GM23248 (cell line): ENCODE results near the gene P2RY8. TPM values are rescaled to one million over a fixed set of nuclear protein-coding genes. Genes with fewer than 3 reads are reported as not detected.

Source experiments
- DNase-seq: peaks from one replicate; pipeline ENCODE4 v3.0.0-alpha.2; 2015
- H2AFZ ChIP-seq: fragments of 200-600 bp; sonication (generic); 2 replicates; pipeline ENCODE4 v1.6.1; 2016; ENCODE audit warnings: antibody characterized with exemption
- H3F3A ChIP-seq: fragments of 200-600 bp; sonication (generic); 2 replicates; pipeline ENCODE4 v1.6.1; 2016; ENCODE audit warnings: mild to moderate bottlenecking, antibody characterized with exemption, mixed run types; ENCODE audit not compliant: insufficient read depth
- H3K27ac ChIP-seq: fragments of 200-600 bp; sonication (generic); 2 replicates; pipeline ENCODE4 v1.5.1; 2016; ENCODE audit warnings: mild to moderate bottlenecking
- H3K27me3 ChIP-seq: fragments of 200-600 bp; sonication (generic); replicated peaks from 2 replicates; pipeline ENCODE4 v1.6.1; 2016; ENCODE audit warnings: mild to moderate bottlenecking; ENCODE audit not compliant: insufficient read depth
- H3K36me3 ChIP-seq: fragments of 200-600 bp; sonication (generic); 2 replicates; pipeline ENCODE4 v1.6.1; 2016; ENCODE audit warnings: low read depth, mild to moderate bottlenecking
- H3K4me1 ChIP-seq: fragments of 200-600 bp; sonication (generic); 2 replicates; pipeline ENCODE4 v1.6.1; 2016; ENCODE audit warnings: mild to moderate bottlenecking; ENCODE audit not compliant: insufficient read depth
- H3K4me2 ChIP-seq: fragments of 200-600 bp; sonication (generic); one replicate; pipeline ENCODE4 v1.6.1; 2016; ENCODE audit warnings: mild to moderate bottlenecking; ENCODE audit not compliant: unreplicated experiment
- H3K4me3 ChIP-seq: fragments of 200-600 bp; sonication (generic); 2 replicates; pipeline ENCODE4 v1.5.1; 2016; ENCODE audit warnings: mild to moderate bottlenecking
- H3K79me2 ChIP-seq: fragments of 200-600 bp; sonication (generic); 2 replicates; pipeline ENCODE4 v1.6.1; 2016; ENCODE audit warnings: mild to moderate bottlenecking; ENCODE audit not compliant: insufficient read depth
- H3K9ac ChIP-seq: fragments of 200-600 bp; sonication (generic); 2 replicates; pipeline ENCODE4 v1.6.1; 2016; ENCODE audit warnings: mild to moderate bottlenecking
- H3K9me2 ChIP-seq: fragments of 200-600 bp; sonication (generic); 2 replicates; pipeline ENCODE4 v1.6.1; 2016; ENCODE audit warnings: mixed run types, mild to moderate bottlenecking, moderate library complexity; ENCODE audit not compliant: insufficient read depth
- H3K9me3 ChIP-seq: fragments of 200-600 bp; sonication (generic); one replicate; pipeline ENCODE4 v1.6.1; 2017; ENCODE audit warnings: low read depth
- H4K20me1 ChIP-seq: fragments of 200-600 bp; sonication (generic); 2 replicates; pipeline ENCODE4 v1.6.0; 2016; ENCODE audit not compliant: insufficient read depth
- EZH2 ChIP-seq: fragments of 200-600 bp; sonication (generic); IDR thresholded peaks from 2 replicates; pipeline ENCODE4 v1.6.1; 2018; ENCODE audit warnings: antibody characterized with exemption, mild to moderate bottlenecking; ENCODE audit not compliant: insufficient read depth, poor library complexity, severe bottlenecking
- EZH2phosphoT487 ChIP-seq: fragments of 200-600 bp; sonication (generic); IDR thresholded peaks from 2 replicates; pipeline ENCODE4 v1.6.1; 2018; ENCODE audit warnings: antibody characterized with exemption, moderate library complexity, mild to moderate bottlenecking, low read depth; ENCODE audit not compliant: insufficient read depth
- WGBS, 2 experiments: methylation state at CpG; one replicate each; pipeline ENCODE4 v1.1.6; 2015 to 2017; ENCODE audit warnings: low lambda C conversion rate in 2 of 2, low coverage in 1 of 2; ENCODE audit errors: missing lambda C conversion rate in 2 of 2; 5-methylcytosine and 5-hydroxymethylcytosine counted together
- in situ Hi-C: fragments of 300-500 bp; cut with MboI; formaldehyde crosslinking; loops from 2 replicates; pipeline ENCODE4 v1.15.0; 2020
- polyA plus RNA-seq: library from polyadenylated mRNA; unstranded; fragments of >200 nt; fragmentation: Nextera tagmentation; extraction: Ambion mirVana; gene quantifications from 2 replicates; pipeline ENCODE4 v1.2.1, GENCODE V29; 2016
- total RNA-seq: library from RNA; depleted of rRNA; stranded (reverse); fragments of >200 nt; shearing (Covaris generic); gene quantifications from 2 replicates; pipeline ENCODE4 v1.2.3, GENCODE V29; 2014

P2RY8 gene
- total and polyA plus RNA-seq, 2 experiments from 2014 or later, result not detected

DNA sequence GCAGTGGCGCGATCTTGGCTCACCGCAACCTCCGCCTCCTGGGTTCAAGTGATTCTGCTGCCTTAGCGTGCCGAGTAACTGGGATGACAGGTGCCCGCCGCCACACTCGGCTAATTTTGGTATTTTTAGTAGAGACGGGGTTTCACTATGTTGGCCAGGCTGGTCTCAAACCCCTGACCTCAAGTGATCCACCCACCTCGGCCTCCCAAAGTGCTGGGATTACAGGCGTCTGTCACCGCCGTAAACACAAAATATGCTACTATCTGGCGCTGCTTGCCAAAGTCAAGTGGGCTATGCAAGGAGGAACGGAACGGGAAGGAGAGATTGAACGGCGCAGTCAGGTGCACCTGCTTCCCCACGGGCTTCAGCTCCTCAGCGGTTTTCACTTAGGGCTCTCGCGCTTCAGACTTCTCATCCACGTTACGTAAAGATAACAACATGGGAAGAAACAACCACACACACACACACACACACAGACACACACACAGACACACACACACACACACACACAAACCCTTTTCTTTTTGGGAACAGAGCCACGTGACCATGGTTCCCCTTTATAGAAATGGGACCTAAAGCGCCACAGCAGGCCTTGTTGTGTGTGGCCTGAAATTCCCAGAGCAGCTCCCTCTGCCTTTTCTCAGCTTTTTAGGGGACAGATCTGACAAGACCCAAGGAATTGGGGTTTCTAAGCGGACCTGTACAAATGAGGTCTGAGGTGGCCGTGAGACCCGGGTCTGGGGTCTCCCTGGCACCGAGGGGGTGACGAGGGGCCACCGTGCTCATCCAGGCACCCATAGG is 1.5 kb downstream of the P2RY8 start:
- in situ Hi-C loops, result no loop called here
- no peak for TF ChIP-seq EZH2phosphoT487
- no peaks in the 10 kb centered on the region for H3K79me2 ChIP-seq
- no peak overlapping the region for H3K4me2 ChIP-seq
- H3K4me1 ChIP-seq, result no peaks in the 10 kb centered on the region
- H3K36me3 ChIP-seq, result no peaks in the 10 kb centered on the region
- no peak overlapping the region for H3K9ac ChIP-seq
- no peaks in the 10 kb centered on the region for H4K20me1 ChIP-seq
- no peaks in the 10 kb centered on the region for H3K9me3 ChIP-seq
- no peaks in the 10 kb centered on the region for H3K9me2 ChIP-seq
- 70 to 72% methylated on average over 31 to 33 of the region's 33 CpGs for WGBS, 2 experiments
- no peaks in the 10 kb centered on the region for H3F3A ChIP-seq
- no peaks in the 10 kb centered on the region for H3K27me3 ChIP-seq
- no peak overlapping the region for H3K4me3 ChIP-seq
- no peak overlapping the region for H2AFZ ChIP-seq
- H3K27ac ChIP-seq, result no peak overlapping the region
- DNase-seq, result no peak

DNA sequence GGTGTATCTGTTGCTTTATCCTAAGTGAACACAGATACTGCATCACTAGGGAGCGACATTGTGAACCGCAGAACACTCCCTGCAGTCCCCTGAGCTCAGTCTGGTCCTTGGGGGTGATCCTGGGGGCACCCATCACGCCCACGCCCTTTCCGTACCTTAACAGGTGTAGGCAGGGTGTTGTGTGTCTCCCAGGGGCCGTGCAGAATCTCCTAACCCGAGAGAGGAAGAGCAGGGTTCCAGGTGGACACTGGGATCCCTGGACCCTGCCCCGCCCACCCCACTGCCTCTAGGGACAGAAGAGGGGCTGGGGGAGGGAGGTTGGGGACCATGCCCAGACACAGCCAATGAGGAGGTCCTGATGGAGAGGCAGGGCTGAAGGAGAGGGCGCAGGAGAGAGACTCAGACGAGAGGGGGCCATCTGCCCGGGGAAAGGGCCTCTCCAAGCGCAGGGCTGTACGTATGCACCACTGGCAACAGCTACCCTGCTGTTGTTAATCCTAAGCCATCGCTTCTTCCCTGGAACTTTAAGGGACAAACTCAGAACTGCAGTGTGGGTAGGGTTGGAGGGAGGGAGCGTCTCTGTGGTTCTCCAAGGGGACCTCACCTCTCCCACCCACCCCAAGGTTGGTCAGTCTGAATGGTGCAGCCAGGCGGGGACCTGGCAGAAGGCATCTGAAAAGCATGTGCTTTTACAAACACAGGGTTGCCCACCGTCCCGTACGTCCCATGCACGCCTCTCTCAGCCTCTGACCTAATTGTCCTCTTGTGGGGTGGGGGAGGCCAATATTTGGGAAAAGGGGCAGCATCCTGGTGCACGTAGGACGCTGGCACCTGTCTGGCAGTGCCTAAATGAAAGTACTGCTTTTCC is 2.5 kb downstream of the P2RY8 start:
- Histone ChIP-seq H3K9ac (no peak overlapping the region), H3K79me2 (no peaks in the 10 kb centered on the region), H3K9me3 (no peaks in the 10 kb centered on the region), H3K27me3 (no peaks in the 10 kb centered on the region), H4K20me1 (no peaks in the 10 kb centered on the region), H3K4me3 (no peak overlapping the region), H2AFZ (no peak overlapping the region), H3F3A (no peaks in the 10 kb centered on the region), H3K36me3 (no peaks in the 10 kb centered on the region), H3K9me2 (no peaks in the 10 kb centered on the region), H3K4me2 (no peak overlapping the region), H3K4me1 (no peaks in the 10 kb centered on the region), H3K27ac (no peak overlapping the region)
- in situ Hi-C loops, result no loop called here
- WGBS, 2 experiments, result 41 to 54% methylated on average over 15 to 22 of the region's 22 CpGs
- DNase-seq, result no peak
- TF ChIP-seq EZH2phosphoT487 (no peak), EZH2 (no peak)

- in situ Hi-C loops, result no loop called here
- no peaks in the 10 kb centered on the region for H3K4me1 ChIP-seq
- H3K36me3 ChIP-seq, result no peaks in the 10 kb centered on the region
These were observed 3.9 kb downstream of the P2RY8 start for GRCh38 chrX:1533058-1533457.

DNA sequence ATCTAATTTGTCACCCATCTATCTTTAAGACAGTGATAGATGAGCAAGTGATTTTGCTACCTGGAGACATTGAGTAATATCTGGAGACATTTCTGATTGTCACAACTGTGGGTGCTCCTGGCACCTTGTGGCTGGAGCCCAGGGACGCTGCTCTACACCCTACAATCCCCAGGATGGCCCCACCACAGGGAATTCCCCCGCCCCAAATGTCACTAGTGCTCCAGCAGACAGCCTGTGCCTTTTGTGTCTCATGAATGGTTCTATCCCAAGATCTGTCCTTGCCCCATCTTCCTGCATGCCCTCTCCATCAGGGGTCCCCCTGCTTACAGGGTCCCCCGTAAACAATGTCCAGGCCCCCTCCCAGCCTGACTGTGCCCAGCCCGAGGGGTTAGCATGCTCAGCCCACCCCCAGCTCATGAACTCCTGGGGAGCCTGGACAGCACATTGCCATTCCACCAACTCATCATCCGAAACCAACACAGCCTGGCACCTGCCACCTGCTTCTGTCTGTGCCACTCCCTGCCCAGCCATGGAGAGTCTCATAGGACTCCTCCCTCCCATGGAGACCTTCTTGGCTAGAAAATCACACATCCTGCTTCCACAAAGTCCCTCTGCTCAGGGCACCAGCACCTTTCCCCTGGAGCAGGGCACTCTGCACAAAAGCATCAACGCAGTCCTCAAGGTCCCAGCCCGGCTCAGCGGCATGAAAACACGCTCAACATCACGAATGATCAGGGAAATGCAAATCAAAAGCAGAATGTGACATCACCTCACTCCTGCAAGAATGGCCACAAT is 5.7 kb downstream of the P2RY8 start:
- Histone ChIP-seq H3F3A (no peaks in the 10 kb centered on the region), H3K9ac (no peak overlapping the region), H3K4me1 (no peaks in the 10 kb centered on the region), H3K36me3 (no peaks in the 10 kb centered on the region), H2AFZ (no peak overlapping the region), H3K27ac (no peak overlapping the region), H3K4me3 (no peak overlapping the region), H3K9me2 (no peaks in the 10 kb centered on the region), H3K27me3 (no peaks in the 10 kb centered on the region), H3K9me3 (no peaks in the 10 kb centered on the region), H3K79me2 (no peaks in the 10 kb centered on the region), H3K4me2 (no peak overlapping the region), H4K20me1 (no peaks in the 10 kb centered on the region)
- no peak for DNase-seq
- WGBS, 2 experiments, result 35 to 38% methylated on average over 10 of the region's 10 CpGs
- TF ChIP-seq EZH2, result no peak
- no peak for TF ChIP-seq EZH2phosphoT487
- in situ Hi-C loops, result no loop called here

More at GRCh38 chrX:1533058-1533457, 3.9 kb downstream of the P2RY8 start:
- Histone ChIP-seq H3K4me2 (no peak overlapping the region), H3K4me3 (no peak overlapping the region), H3F3A (no peaks in the 10 kb centered on the region), H3K9ac (no peak overlapping the region), H4K20me1 (no peaks in the 10 kb centered on the region), H3K27ac (no peak overlapping the region), H2AFZ (no peak overlapping the region), H3K9me2 (no peaks in the 10 kb centered on the region), H3K27me3 (no peaks in the 10 kb centered on the region), H3K9me3 (no peaks in the 10 kb centered on the region), H3K79me2 (no peaks in the 10 kb centered on the region)
- 31 to 41% methylated on average over 4 of the region's 4 CpGs for WGBS, 2 experiments
- DNase-seq, result no peak
- no peak for TF ChIP-seq EZH2
- no peak for TF ChIP-seq EZH2phosphoT487
